Tibial nerve (tissue), 4 donors: ENCODE measurements around the gene CRYL1. TPM values are rescaled to one million over a fixed set of nuclear protein-coding genes. Genes with fewer than 3 reads are reported as not detected.

Source experiments
- DNase-seq, 2 donors: peaks; one replicate each; pipeline ENCODE4 v3.0.0-alpha.2; 2019; ENCODE audit warnings: low spot score in 2 of 2
- H3K27ac ChIP-seq, 4 donors: fragments of 200-600 bp; sonication (generic) in 3 of 4; one replicate each; pipeline ENCODE4 v1.5.1; 2017 to 2019; ENCODE audit warnings: mild to moderate bottlenecking in 1 of 4
- H3K27me3 ChIP-seq, 2 donors: fragments of 200-600 bp; sonication (generic) in 1 of 2; one replicate each; pipeline versions ENCODE4 v1.5.1 to v1.6.0; 2017 to 2019
- H3K36me3 ChIP-seq, 3 donors: fragments of 200-600 bp; sonication (generic); one replicate each; pipeline ENCODE4 v1.5.1; 2018 to 2019
- H3K4me1 ChIP-seq, 4 donors: fragments of 200-600 bp; sonication (generic) in 3 of 4; one replicate each; pipeline ENCODE4 v1.5.1; 2017 to 2019
- H3K4me3 ChIP-seq, 4 donors: fragments of 200-600 bp; sonication (generic) in 3 of 4; one replicate each; pipeline ENCODE4 v1.5.1; 2017 to 2019; ENCODE audit warnings: mild to moderate bottlenecking in 1 of 4, moderate library complexity in 1 of 4
- H3K9me3 ChIP-seq, 4 donors: fragments of 200-600 bp; sonication (generic) in 3 of 4; one replicate each; pipeline ENCODE4 v1.5.1; 2017 to 2019
- EP300 ChIP-seq, 2 donors: sonication (generic); formaldehyde crosslinking; IDR thresholded peaks; one replicate each; pipeline ENCODE4 v1.6.1; 2017; ENCODE audit warnings: antibody characterized with exemption in 2 of 2, mild to moderate bottlenecking in 1 of 2
- POLR2A ChIP-seq, 2 donors: fragments of 450-650 bp; IDR thresholded peaks; one replicate each; pipeline ENCODE4 v1.6.1; 2017; ENCODE audit warnings: antibody characterized with exemption in 2 of 2, mild to moderate bottlenecking in 2 of 2, moderate library complexity in 2 of 2
- WGBS, 2 donors: methylation state at CpG; one replicate each; pipeline ENCODE4 v1.1.5; 2018; 5-methylcytosine and 5-hydroxymethylcytosine counted together
- total RNA-seq, 4 donors: library from RNA; depleted of rRNA; stranded (reverse); fragments of >200 nt; gene quantifications; one replicate each; pipeline ENCODE4 v1.1.0, GENCODE V29; 2016
- TF ChIP-seq, protein P1 (sequence below), 5 experiments: fragments of 200-600 bp in 3 of 5; fragments of 450-650 bp in 2 of 5; sonication (generic) in 3 of 5; IDR thresholded peaks; one replicate each; pipeline ENCODE4 v1.5.1; 2016 to 2019; ENCODE audit warnings: antibody characterized with exemption in 5 of 5, mild to moderate bottlenecking in 3 of 5, moderate library complexity in 2 of 5

The CRYL1 gene, protein sequence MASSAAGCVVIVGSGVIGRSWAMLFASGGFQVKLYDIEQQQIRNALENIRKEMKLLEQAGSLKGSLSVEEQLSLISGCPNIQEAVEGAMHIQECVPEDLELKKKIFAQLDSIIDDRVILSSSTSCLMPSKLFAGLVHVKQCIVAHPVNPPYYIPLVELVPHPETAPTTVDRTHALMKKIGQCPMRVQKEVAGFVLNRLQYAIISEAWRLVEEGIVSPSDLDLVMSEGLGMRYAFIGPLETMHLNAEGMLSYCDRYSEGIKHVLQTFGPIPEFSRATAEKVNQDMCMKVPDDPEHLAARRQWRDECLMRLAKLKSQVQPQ
- total RNA-seq, result 10 to 100 TPM; 33.9 to 60.5 (median 49.5) TPM

DNA sequence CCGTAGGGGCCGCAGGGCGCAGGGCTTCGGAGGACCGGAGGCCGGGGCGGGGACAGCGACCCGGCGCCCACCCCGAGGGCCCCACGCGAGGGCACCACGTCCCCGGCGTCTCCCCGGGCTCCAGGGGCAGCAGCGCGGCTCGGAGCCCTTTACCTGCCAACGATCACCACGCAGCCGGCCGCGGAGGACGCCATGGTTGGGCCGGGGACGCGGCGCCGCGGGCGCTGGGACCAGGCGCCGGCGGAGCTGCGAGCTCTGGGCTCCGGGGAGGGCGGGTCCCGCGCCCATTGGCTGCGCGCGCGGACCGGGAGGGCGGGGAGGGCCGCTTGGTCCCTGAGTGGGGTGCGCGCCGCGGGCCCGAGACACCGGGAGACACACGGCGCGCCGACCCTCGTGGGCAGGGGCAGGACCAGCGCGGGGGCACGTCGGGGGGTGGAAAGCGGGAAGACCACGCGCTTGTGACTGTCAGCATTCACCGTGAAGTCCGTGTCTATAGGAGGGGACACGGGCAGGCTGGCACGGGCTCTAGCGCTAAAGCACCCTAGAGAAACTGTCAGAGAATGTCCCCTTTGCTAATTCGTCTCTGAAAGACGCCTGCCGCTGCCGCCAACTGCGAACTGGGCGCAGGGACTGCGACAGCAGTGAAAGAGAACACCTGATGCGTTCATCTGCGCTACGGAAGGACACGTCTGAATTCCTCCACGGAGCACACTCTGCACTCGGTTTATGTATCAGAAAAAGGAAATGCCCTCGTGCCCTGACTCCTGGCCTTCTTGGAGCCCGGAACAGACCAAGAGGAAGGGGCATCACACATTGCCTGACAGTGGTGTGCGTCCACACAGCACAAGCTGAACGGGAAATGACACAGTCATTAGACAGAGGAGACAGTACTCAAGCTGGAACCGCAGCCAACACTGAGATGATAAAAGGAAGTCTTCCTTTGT, at the start of gene CRYL1:
TSS of gene CRYL1 (minus strand) at position 257 of the 944 bp plus-strand sequence. CDS start at position 194, 63 bp downstream.
- peaks cover 0 to 32% (median 2%) of the 10 kb centered on the region in 4 donors for H3K4me1 ChIP-seq
- no peaks in the 10 kb centered on the region for H3K9me3 ChIP-seq
- H3K4me3 ChIP-seq, result peak within 1 kb of the TSS; percentile 84 to 93 (median 91)
- DNase-seq, result peak; percentile 58 to 71
- H3K27me3 ChIP-seq, result no peaks in the 10 kb centered on the region
- peak within 1 kb of the TSS; percentile 73 to 93 (median 90) for H3K27ac ChIP-seq
- H3K36me3 ChIP-seq, result no peaks in the 10 kb centered on the region
- WGBS, 2 donors, result 0 to 5% methylated on average over 7 to 32 of the region's 89 CpGs
- TF ChIP-seq POLR2A (IDR thresholded peaks at IDR 0.05) (peak; percentile 53 to 64), EP300 (IDR thresholded peaks at IDR 0.05) (peak; percentile 23 to 77)
- TF ChIP-seq, protein P1, sequence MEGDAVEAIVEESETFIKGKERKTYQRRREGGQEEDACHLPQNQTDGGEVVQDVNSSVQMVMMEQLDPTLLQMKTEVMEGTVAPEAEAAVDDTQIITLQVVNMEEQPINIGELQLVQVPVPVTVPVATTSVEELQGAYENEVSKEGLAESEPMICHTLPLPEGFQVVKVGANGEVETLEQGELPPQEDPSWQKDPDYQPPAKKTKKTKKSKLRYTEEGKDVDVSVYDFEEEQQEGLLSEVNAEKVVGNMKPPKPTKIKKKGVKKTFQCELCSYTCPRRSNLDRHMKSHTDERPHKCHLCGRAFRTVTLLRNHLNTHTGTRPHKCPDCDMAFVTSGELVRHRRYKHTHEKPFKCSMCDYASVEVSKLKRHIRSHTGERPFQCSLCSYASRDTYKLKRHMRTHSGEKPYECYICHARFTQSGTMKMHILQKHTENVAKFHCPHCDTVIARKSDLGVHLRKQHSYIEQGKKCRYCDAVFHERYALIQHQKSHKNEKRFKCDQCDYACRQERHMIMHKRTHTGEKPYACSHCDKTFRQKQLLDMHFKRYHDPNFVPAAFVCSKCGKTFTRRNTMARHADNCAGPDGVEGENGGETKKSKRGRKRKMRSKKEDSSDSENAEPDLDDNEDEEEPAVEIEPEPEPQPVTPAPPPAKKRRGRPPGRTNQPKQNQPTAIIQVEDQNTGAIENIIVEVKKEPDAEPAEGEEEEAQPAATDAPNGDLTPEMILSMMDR (IDR thresholded peaks at IDR 0.05), result no peak

DNA sequence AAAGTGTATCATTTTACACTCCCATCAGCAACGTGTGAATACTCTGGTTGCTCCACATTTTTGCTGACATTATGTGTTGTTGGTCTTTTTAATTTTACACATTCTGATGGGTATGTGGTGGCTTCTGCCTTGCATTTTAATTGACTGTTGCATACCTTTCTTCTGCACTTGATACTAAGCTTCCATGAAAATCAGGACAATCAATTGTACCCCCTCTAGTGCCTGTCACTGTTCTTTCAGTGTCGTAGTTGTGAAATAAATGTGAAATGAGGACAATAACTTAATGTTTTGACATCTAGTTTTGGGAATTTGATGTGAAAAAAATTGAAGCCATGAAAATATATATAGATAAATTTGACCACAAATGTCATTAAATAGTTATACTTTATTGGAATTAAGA, 48.0 kb upstream of the CRYL1 start:
- Histone ChIP-seq H3K27me3 (no peaks in the 10 kb centered on the region), H3K27ac (no peak overlapping the region), H3K4me1 (no peaks in the 10 kb centered on the region), H3K9me3 (peaks cover 0 to 16% (median 5%) of the 10 kb centered on the region in 4 donors), H3K36me3 (peaks cover 0 to 34% (median 0%) of the 10 kb centered on the region in 3 donors), H3K4me3 (no peak overlapping the region)
- 63 to 65% methylated on average over 2 of the region's 2 CpGs for WGBS, 2 donors
- TF ChIP-seq POLR2A (IDR thresholded peaks at IDR 0.05), result no peak
- DNase-seq, result no peak

DNA sequence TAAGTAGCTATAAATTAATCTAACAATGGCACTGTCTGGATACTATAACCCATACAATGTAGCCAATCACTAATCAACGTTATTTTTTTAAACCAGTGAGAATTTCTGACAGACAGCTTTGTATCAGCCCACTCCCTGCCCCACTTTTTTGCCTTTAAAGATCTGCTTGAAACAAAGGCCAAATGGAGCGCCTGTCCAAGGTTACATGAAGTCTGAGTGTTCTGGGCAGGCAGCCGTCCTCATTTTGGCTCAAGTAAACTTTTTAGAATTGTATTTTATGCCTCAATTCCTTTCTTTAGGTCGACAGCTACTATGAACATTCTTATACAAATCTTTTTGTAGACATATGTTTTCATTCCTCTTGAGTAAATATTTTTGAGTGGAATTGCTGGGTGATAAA, 47.5 kb upstream of the CRYL1 start:
- no peak for TF ChIP-seq EP300 (IDR thresholded peaks at IDR 0.05)
- no peak for TF ChIP-seq POLR2A (IDR thresholded peaks at IDR 0.05)
- TF ChIP-seq, protein P1 (IDR thresholded peaks at IDR 0.05), result no peak
- no peak overlapping the region for H3K4me3 ChIP-seq

DNA sequence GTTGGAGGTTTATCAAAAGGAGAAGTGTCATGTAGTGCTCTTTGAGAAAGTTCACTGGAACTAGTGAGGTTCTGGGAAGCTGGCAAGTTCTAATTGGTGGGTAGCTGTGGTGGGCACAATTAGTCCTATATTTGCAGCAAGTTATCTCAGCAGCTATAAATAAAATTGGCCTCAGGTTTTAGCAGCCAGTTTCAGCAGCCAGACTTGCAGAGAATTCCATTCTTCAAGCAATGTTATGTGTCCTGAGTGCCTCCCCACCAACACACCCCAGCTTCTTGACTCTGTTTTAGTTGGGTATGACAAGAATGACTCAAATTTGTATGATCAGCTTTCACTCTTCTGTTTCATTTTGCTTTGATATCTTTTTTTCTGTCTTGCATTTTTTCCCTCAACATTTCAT, 46.0 kb upstream of the CRYL1 start:
- H3K9me3 ChIP-seq, result peaks cover 0 to 5% (median 2%) of the 10 kb centered on the region in 4 donors
- H3K36me3 ChIP-seq, result peaks cover 0 to 17% (median 0%) of the 10 kb centered on the region in 3 donors
- DNase-seq, result no peak
- H3K27me3 ChIP-seq, result no peaks in the 10 kb centered on the region
- H3K27ac ChIP-seq, result no peak overlapping the region
- H3K4me1 ChIP-seq, result peaks cover 0 to 9% (median 0%) of the 10 kb centered on the region in 4 donors
- H3K4me3 ChIP-seq, result no peak overlapping the region
- no peak for TF ChIP-seq POLR2A (IDR thresholded peaks at IDR 0.05)

More for the DNA sequence above, 47.5 kb upstream of the CRYL1 start:
- peaks cover 0 to 16% (median 5%) of the 10 kb centered on the region in 4 donors for H3K9me3 ChIP-seq
- WGBS, 2 donors, result 64 to 75% methylated on average over 4 of the region's 4 CpGs
- H3K36me3 ChIP-seq, result peaks cover 0 to 30% (median 0%) of the 10 kb centered on the region in 3 donors
- no peak overlapping the region for H3K27ac ChIP-seq
- no peak for DNase-seq
- no peaks in the 10 kb centered on the region for H3K27me3 ChIP-seq
- H3K4me1 ChIP-seq, result peaks cover 0 to 4% (median 0%) of the 10 kb centered on the region in 4 donors

DNA sequence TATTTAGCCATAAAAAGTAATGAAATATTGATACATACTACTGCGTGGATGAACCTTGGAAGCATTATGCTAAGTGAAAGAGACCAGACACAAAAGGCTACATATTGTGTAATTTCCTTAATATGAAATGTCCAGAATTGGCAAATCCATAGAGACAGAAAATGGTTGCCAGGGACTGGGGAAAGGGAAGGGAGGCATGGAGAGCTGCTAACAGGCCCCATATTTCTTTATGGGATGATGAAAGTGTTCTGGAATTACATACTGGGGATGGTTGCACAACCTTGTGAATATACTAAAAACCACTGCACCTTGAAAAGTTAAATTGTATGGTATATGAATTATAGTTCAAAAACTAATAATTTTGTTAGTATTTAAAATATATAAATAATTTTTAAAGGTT, 44.9 kb upstream of the CRYL1 start:
- no peak for DNase-seq
- no peak overlapping the region for H3K4me3 ChIP-seq
- H3K9me3 ChIP-seq, result peaks cover 0 to 3% (median 0%) of the 10 kb centered on the region in 4 donors
- H3K27ac ChIP-seq, result no peak overlapping the region
- peaks cover 0 to 5% (median 0%) of the 10 kb centered on the region in 3 donors for H3K36me3 ChIP-seq
- no peaks in the 10 kb centered on the region for H3K27me3 ChIP-seq
- peaks cover 0 to 15% (median 0%) of the 10 kb centered on the region in 4 donors for H3K4me1 ChIP-seq
- WGBS, 2 donors, result 88 to 100% methylated on average over 1 of the region's 1 CpG
- TF ChIP-seq POLR2A (IDR thresholded peaks at IDR 0.05), result no peak
- no peak for TF ChIP-seq EP300 (IDR thresholded peaks at IDR 0.05)
- TF ChIP-seq, protein P1 (IDR thresholded peaks at IDR 0.05), result no peak
